Stimulated activated CD4-positive, alpha-beta T cell treated with anti-CD3 and anti-CD28 coated beads, TNF-alpha, amount 100 ng/mL, for 1 hour (primary cell): Measurements from ENCODE around the gene MISP3.
A peak's percentile ranks its signal among the peaks of the same experiment; 100 is the strongest.

Source experiments
- DNase-seq, 3 donors: peaks; one replicate each; pipeline ENCODE4 v3.0.0-alpha.2; 2020; ENCODE audit warnings: low read depth in 3 of 3, low spot score in 1 of 3

Gene MISP3

DNA sequence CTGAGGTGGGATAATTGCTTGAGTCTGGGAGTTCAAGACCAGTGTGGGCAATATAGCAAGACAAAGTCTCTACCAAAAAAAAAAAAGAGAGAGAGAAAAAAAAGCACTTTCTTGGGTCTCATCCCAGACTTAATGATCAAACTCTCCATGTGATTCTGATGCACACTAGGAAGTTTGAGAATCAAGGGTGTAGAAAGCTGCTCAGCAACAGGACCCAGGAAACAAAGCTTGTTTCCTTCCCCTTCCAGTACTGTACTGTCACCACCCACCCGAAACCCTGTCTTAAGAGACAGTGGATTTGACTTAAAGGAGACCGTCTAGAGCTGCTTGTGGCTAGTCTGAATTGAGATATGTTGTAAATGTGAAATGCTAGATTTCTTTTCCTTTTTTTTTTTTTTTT lies 5.8 kb downstream of the MISP3 start:
- DNase-seq, result no peak

DNA sequence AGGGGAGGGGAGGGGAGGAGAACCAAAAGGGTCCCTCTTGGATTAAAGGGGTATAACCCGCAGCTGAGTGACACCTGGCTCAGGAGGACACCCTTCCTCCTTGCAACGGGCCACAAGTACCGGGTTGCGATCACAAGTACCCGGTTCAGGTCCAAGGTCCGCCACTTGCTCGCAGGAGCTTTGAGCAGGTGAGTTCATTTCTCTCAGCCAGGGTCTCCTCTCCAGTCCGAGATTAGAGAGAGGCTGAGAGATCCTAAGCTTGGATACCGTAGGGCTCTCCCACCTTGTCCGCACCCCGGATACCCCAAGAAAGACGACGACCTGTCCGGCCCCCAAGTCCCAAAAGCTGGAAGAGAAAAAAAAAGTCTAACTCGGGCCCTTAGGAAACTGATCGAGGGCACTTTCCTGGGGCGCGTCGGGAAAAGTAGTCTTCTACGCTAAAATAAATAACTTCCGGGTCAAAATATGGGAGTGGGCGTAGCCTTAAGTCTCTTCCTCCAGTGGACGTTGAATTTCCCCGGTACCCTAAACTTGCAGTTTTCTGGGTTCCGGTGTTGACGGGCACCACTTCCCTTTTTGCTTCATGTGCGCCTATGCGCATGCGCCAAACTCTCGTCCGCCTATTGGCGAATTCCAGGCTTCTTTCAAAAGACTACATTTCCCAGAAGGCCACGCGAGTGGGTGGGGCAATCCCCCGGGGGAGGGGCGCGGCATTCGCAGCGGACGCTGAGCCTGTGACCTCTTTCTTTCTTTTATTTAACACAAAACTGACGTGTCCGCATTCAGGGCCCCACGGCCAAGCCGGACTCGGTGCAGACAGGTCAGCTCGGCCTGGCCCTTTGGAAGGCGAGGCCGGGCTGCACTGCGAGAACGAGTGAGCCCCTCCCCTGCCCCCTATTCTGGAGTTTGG lies 8.6 kb downstream of the MISP3 start:
- peak; percentile 98 for DNase-seq

DNA sequence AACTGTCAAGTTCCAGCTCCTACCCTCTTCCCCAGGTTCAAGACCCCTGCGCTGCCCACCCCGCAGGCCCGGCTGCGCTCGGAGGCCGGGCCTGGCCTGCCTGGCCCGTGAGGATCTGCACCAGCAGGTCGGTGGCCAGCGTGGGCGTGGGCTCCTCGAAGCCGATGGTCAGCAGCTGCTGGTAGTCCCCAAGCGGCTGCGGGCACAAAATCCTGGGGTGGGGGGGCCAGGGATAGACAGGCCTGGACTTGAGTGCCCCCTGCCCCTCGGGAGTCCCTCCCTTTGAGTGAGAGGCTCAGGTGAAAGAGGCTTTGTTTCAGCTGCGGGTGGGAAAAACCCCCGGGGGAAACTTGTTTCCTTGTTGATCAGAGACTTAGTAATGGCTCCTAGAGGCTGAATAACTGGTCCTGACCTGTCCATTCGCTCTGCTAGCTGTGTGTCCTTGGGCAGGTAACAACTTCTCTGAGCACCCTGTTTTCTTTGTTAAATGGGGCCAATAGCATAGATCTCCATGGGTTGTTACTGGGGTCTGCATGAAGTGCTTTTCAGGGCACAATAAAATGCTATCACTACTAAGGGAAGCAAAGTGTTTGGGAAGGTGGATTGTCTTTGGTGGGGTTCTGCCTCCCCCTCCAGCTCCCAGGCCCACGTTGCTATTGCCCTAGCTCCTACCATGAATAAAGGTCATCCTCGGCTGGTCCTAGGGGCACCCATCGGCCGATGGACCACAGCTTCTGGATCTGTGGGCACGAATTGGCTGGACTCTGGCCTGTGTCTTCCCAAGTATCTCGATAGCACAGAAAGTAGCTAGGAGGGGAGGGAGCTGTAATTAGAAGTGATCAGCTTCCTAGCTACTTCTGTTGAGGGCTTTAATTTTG lies 9.4 kb downstream of the MISP3 start:
- peak in 1 of 3 donors; percentile 22 for DNase-seq

DNA sequence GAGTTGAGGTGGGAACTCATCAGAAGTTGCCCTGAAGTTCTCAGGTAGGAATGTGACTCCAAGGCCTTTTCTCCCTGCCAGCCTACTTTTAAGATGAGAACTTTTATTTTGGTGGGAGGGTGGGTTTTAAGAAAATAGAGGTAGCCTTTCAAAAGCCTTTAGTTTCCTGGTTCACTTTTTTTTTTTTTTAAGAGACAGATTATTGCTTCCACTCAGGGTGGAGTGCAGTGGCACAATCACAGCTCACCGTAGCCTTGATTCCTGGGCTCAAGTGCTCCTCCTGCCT lies 10.0 kb downstream of the MISP3 start:
- no peak for DNase-seq

DNA sequence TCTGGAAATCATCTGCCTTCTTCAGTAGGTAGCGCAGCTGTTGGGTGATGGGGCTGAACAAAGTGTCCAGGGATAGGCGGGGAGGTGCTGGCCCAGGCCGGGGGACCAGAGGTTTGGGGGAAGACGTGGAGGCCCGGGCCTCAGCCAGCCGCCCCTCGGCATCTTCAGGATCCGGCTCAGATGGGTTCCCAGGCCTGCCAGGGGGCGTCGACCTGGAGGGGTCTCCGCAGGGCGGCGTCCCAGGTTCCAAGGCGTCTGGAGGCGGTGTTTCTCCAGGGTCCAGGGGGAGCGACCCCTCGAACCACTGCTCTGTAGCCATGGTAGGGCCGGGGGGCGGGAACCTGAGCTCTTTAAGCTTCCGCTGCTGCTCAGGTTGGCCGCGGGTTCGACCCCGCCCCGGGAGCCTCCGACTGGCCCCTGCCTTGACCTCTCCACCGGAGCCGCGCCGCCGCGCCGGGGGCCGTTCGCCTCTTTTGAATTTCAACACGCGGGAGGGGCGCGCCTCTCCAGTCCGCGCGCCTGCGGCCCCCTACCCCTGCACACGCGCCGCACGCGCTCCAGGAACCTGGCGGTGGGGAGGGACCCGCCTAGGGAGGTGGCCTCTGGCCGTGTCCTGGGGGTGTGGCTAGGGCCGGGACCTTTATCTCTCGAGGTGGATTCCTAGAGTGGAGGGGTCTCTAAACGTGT lies 12.9 kb downstream of the MISP3 start, which contains the start of gene C19orf67:
TSS of gene C19orf67 (minus strand) at position 475 of the 687 bp plus-strand sequence. CDS start at position 319, 156 bp downstream.
- no peak for DNase-seq

DNA sequence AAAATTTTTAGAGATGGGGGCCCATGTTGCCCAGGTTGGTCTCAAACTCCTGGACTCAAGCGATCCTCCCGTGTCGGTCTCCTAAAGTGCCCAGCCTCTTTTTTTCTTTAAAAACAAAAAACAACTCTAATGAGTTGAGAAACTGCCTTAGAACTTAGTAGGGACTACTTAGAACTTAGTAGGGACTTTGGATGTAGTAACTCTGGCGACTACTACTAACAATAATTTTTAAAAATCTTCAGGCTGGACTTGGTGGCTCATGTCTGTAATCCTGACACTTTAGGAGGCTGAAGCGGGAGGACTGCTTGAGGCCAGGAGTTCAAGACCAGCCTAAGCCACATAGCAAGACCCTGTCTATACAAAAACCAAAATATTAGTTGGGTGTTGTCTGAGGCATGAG lies 13.5 kb downstream of the MISP3 start:
- no peak for DNase-seq

DNA sequence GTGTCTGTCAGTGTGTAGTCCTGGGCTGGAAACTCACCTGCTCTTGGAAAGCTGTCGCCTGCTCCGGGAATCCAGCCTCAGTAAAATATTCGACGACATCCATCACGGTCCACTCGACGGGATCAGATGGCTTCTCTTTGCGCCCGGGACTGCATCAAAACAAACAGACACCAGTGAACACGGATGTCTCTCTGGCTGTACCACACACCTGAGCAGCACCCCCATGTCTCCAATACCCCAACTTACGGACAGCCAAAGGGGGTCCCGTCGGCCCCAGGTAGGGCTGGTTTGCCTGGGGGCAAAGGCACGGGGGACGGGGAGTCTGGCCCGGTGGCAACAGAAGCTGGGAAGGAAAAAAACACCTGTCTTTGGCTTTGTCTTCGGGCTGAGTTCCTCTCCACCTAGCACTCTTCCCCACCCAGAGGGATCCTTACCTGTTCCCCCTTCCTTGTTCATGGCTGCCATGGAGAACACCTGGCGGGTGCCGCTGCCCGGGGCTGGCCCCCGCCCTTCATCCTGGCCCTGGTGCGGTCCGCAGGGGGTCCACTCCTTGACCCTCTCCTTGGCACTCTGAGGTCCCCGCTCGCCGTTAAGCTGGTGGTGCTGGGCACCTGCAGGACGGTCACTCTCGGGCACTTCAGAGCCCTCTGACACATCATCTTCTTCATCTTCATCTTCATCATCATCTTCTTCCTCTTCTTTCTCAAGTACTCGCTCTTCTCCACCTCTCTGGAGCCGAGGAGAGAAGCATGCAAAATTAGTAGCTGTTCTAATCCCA lies 16.2 kb downstream of the MISP3 start:
- no peak for DNase-seq

DNA sequence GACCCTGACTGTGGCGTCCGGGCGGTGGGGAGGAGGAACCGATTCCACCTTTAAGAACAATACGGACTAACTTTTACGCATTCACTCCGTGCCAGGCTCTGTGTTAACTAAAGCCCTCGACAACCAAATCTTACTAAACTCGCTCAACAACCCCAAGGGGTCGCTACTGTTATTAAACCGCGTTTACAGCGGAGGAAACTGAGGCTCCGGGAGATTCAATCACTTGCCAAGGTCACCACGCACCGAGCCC lies 16.8 kb downstream of the MISP3 start:
- no peak for DNase-seq

DNA sequence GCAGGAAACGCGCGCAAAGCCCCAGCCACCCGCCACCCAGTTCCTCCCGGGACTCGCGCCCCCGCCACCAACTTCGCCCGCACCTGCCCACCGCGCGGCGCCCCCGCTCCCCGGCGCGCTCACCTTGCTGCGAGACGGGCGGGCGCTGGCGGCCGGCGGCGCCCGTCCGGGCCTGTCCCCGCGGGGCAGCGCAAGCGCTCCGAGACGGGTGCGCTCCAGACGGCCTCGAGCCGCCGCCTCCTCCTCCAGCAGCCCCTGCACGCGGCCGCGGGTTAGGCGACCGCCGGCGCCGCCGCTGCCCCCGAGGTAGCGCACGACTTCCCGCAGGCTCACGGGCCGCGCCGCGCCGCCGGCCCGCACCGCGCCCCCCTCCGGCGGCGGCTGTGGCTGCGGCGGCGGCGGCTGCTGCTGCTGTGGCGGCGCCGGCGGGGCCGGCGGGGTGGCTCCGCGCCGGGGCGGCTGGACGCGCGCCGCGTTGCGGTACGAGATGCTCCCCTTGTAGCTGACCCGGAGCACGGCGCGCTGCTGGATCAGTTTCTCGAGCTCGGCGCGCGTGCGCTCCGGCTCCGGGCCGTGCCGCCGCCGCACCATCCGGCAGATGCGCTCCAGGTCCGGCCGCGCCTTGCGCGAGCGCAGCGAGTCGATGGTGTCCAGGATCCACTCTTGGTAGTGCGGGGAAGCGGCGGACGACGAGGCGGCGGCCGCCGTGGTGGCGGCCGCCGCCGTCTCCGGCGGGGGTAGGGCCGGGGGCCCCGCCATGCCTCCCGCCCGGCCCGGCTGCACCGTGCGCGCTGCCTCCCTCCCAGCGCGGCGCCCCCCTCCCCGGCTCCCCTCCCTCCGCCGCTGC lies 17.3 kb downstream of the MISP3 start:
- peak in 1 of 3 donors; percentile 42 for DNase-seq

DNA sequence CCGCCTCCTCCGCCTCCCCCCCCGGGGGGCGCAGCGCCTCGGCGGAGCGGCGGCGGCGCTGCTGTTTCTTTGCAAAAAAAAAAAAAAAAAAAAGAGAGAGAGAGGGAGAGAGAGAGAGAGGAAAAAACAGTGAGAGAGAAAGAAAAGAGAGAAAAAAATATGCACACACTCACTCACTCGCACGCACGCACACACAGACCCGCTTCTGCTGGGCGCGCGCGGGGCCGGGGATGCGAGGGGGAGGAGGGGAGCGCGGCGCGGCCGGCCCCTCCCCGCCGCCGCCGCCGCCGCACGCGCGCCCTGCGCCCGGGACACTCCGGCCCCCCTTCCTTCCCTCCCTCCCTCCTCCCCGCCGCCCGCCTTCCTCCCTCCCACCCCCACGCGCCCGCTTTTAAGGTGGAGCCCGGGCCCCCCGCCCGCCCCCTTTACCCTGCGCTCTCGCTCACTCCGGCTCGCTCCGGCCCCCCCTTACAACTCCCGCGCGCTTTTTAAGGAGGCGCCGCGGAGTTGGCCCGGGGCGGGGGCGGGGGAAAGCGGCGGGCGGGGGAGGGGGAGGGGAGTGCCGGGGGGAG lies 18.0 kb downstream of the MISP3 start, which contains the start of gene SAMD1:
TSS of gene SAMD1 (minus strand) at position 243 of the 572 bp plus-strand sequence.
- peak; percentile 70 to 77 (median 75) for DNase-seq

DNA sequence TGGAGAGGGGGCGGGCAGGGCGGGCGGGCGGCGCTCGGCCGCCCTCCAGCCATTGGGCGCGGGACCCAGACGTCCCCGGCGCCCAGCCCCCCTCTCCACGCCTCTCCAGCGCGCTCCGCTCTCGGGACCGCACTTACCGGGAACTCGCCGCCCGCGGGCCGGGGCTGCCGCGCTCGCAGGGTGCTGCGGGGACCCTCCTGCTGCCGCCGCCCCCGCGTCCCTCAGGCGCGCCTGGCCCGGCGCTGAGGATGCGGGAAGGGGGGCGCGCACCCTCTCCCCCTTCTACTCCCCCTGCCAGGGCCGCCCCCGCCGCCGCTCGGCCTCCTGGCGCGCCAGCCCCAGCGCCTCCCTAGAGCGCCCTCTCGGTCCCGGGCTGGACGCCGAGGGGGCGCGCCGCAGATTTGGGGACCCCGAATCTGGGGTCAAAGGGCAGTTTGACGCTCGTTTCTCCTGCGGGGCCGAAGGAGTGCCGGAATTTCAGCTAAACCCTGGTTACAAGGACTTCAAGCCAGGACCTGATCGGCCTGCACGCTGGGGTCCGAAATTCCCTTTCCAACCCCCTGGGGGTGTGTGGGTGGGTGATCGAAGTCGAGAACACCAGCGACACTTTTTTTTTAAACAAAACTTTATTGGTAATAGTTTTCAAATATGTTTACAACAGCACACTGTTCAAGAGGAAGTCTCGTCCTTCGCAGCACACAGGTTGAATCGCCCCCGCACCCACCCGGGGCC lies 18.7 kb downstream of the MISP3 start:
- DNase-seq, result peak in 1 of 3 donors; percentile 59

DNA sequence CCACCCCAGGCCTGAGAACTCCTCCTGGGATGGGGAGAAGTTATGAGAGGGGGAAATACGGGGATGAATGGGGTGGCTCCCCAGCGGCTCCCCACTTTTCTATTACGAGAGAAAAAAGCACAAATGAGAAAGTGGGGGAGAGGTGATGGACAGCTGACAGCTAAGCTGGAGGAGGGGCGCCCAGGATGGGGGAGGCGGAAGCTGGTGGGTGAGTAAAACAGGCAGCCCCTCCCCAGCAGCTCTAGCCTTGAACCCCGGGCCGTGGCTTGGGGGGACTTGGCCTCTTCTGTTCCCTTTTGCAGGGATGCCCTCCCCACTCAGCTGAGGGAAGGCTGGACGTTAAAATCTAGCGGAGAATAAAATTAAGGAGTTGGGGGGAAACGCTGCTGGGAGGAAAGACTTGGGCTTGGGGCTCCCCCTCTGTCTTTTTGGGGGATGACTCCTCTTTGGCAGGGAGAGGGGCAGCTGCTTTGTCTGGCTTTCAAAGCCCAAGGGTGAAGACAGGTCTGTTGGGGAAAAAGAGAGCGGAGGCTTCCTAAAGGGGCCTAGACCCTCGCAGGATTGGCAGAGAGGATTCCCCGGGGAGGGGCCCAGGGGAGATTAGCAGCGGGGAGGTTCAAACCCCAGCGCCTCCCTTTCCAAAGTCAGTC lies 19.4 kb downstream of the MISP3 start:
- DNase-seq, result peak in 1 of 3 donors; percentile 25

DNA sequence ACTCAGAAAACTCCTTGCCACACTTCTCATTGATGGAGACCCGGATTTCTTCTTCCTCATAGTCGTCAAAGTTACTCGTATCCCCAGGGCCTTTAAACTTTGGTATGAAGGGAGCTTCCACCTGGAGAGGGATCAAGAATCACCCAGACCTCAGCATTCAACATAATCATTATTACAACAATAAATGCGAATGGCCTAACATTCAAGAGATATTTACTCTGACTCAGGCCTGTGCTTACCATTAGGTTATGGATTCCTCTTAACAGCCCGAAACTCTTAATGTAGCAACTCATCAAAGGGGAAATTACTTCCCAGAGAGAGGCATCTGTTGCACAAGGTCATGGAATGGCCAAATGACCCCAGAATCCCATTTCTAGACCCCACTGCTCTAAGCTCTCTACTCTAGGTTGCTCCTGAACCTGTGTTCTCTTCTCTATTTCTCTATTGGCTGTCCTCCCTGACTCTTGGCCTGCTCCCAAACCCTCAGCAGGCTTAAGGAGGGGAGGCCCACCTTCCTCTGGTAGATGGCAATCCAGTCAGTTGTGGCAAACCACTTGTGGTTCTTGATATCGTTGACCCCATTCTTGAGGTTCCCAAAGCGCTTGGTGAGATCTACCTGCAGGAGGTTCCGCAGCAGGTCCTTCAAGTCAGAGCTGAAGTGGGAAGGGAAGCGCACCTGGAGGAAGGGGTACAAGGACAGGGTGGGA lies 20.7 kb downstream of the MISP3 start:
- no peak for DNase-seq

DNA sequence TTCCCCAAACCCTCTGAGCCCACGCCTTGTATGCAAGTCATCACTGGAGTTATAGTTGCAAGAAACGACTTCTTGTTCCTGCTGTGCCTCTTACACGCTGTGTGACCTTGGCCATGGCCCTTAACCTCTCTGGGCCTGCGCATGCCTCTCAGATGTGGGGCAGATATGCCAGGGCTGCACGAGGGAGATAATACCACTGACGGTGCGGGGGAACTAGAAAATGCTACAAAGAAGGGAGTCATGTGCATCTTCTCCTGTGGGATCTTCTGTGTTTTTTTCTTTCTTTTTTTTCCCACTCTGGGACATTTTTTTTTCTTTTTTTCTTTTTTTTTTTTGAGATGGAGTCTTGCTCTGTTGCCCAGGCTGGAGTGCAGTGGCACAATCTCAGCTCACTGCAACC lies 22.3 kb downstream of the MISP3 start:
- DNase-seq, result no peak

DNA sequence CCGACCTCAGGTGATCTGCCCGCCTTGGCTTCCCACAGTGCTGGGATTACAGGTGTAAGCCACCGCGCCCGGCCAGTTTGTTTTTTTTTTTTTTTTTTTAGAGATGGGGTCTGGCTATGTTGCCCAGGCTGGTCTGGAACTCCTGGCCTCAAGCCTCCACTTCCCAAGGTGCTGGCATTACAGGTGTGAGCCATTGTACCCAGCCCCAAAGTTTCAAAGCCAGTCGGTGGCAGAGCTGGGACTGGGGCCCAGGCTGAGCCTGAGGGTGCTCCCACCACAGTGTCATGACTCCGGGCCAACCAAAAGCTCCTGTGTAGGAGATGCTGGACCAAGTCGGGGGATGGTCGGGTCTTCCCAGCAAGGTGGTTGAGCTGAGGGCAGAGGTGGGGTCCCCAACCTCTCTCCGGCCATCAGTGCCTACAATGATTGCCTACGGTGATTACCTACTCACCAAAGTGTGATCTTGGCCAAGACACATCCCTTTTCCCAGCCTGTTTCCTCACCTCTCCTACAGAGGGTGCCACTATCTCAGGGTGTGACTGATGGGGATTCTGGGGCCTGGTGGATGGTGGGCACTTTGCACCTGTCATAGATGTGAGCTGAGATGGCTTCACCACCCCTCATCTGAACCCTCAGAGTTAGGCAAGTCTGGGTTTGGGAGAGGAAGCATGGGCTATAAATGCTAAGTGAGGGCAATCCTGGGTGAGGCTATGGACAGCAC lies 23.8 kb downstream of the MISP3 start:
- DNase-seq, result no peak

DNA sequence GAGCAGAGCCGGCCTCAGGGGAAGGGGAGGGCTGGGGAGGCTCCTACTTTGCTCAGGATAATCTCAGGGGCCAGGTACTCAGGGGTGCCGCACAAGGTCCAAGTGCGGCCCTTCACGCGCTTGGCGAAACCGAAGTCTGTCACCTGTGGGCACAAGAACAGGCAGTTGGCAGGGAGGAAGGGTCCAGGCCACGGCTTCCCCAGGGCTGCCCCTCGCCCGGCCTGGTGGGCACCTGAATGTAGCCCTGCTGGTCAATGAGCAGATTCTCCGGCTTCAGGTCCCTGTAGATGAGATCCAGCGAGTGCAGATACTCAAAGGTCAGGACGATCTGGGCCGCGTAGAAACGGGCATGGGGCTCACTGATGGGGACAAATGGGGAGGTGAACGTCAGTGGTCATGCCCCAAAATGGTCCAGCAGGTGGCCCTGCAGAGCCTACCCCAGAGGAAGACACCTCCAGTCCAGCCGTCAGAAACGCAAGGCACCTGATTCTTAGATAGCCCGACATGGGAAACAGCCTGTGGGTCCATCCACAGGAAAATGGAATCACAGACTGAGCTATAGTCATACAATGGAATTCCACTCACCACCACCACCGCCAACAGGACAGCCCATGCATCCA lies 25.1 kb downstream of the MISP3 start:
- DNase-seq, result no peak
